Stimulated activated CD4-positive, alpha-beta T cell treated with anti-CD3 and anti-CD28 coated beads, TNF-alpha, amount 100 ng/mL, for 48 hours (primary cell): Measurements from ENCODE around the gene MRAS.
"Not testable (repeated sequence)": the region's sequence is repeated elsewhere in the genome, so short reads cannot be mapped to it uniquely, and the experiment has no call there.

Source experiments
- DNase-seq, 3 donors: peaks; one replicate each; pipeline ENCODE4 v3.0.0-alpha.2; 2020; ENCODE audit warnings: low read depth in 3 of 3

Gene MRAS

DNA sequence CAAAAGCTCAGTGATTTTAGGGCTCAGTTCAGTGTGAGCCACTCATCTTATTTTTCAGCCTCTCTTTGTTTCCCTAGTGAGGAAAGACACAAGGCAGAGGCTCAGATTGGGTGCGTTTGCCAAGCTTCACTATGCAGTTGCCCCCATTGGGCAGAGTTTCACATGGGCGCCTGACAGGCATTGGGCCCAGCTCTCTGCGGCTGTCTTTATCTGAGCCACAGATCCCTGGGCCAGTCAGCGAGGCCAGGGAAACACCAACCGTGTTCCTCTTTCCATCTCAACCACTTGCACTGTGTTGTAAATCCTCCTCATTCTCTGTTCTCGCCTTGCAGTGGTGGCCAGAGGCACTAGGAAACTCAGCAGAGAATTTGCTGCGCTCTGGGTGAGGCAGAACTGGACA lies 96.9 kb downstream of the MRAS start:
- no peak for DNase-seq

DNA sequence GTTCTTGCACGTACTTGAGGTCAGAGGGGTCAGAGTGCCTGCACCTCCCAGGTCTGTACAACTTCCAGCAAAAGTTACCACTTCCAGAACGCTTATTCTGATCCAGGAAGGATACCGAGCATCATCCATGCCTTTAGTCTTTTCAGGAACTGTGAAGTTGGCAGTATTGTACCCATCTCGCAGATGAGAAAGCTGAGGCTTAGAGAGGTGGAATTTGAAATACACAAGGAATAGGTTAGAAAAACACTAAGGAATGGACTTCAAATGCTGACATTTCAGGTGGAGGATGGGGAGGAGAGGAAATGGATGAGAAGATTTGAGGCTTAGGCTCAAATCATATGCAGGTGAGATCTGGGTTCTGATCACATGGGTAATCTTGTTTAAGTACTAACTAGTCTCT lies 97.3 kb downstream of the MRAS start:
- no peak for DNase-seq

DNA sequence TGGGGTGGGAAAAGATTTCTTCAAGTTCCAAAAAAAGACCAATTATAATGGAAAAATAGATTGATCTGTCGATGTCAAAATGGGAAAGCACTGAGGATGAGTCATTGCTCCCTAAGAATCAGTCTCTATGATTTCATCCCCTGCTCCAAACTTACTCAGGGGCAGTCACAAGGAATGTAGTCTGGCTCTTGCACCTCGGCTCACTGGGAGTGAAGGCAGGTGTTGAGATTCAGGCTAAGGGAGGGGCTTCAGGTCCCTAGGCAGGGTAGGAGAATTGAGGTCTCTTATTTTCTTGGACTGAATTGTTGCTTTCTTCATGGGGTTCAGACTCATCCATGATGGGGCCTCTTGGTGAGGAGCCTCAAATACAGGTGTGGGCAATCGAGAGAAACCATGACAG lies 100.3 kb downstream of the MRAS start:
- no peak for DNase-seq

DNA sequence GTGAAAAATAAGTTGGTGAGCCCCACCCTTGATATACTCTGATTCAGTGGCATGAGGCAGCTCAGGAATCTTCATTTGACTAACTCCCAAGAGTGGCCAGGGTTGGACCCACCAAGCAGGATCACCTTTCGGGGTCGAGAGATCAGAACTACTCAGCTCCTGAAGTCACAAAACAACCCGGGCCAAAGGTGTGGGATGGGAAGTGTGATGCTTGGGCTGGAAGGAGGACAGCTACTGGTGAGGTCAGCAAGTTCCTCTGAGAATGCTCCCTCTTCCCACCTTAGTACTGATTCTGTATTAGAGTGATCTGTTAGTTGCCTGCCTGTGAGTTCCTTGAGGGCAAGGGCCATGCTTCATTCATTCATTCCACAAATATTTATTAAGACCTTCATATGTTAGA lies 101.1 kb downstream of the MRAS start:
- no peak for DNase-seq

DNA sequence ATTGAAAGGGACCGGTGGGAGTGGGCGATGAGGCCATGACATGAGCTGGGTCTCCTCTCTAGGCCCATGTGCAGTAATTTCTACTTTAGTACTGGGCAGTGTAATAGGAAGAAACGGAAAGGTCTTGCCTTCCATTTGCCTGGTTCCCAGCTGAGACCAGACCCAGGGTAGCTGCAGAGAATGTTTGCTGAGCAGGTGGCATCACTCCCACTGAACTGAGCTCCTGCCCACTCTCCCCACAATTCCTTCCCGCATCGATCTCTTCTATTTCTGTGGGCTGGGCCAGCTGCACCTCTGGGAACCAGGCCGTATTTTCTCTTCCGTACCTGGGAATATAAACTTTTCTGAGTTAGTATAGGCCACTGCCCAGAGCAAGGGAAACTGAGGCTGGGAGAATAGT lies 101.8 kb downstream of the MRAS start:
- DNase-seq = no peak

DNA sequence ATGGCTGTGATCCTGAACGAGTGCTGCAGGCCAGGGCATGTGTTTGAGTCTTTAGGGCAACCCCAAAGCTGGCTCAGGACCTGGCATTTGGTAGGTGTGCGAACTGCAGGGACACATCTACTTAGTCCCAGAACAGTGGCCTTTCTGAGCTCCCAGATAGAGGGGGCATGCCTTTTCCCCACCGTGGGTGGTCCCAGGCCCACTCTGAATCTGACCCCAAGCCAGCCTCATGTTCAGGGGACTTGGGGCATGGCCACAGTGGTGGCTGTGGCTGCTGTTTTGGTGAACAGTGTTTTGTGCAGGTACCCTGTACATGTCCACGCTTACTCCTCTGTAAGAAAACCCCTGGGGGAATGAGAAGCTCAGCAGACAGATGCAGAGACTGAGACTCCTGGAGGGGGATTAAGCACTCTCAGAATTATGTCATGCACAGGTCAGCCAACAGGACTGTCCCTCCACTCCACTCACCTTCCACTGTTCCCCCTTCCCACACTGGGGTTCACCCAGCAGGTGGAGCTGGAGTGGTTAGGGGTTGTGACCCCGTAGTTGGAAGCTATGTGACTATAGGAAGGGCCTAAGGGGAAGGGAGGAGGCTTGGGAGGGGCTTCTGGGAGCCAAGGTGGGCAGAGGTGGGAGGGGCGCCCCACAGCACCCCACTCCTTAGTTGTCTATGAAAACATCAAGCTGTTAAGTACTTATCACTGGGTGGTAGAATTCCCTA lies 102.5 kb downstream of the MRAS start:
- no peak for DNase-seq

DNA sequence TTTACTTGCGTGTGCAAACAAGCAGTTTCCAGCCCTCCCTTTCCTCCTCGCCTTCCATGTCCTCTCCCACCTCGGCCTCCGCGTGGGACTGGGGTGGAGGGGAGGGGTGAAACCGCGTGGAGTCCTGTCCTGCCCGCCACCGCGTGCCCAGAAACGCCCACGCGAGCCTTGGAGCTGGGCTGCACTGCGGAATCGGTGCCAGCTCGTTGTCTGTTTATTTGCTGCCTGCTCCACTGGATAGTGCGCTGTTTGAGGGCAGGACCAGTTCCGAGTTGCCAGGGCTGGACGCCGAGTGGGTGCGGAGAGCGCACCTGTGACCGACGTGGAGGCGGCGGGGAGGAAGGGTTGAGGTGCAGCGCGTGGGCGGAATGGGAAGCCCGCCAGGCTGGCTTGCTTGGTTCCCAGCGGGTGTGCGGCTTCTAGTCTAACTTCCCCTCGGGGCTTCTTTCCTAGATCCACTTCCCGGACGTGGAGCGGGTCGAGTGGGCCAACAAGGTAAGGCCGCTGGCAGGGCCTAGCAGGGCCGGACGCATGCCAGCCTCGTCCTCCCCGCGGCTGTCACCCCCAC lies 103.3 kb downstream of the MRAS start:
- DNase-seq = no peak

DNA sequence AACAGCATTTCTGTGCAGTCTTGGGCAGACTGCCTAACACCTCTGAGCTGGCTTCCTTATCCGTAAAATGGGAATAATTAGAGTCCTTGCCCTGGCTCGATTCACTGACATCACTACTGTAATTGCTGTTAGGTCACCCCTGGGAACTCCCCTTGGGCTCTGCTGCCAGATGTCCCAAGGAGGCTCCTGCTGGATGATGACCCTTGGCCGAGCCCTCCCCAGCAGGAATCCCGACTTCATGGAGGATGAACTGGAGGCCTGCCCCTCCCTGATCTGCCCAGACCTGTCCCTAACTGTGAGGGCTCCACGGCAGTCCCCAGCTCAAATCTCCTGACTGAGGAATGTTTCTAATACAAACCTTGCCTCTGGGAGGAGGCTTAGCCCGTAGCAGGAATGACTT lies 104.1 kb downstream of the MRAS start:
- DNase-seq = no peak

DNA sequence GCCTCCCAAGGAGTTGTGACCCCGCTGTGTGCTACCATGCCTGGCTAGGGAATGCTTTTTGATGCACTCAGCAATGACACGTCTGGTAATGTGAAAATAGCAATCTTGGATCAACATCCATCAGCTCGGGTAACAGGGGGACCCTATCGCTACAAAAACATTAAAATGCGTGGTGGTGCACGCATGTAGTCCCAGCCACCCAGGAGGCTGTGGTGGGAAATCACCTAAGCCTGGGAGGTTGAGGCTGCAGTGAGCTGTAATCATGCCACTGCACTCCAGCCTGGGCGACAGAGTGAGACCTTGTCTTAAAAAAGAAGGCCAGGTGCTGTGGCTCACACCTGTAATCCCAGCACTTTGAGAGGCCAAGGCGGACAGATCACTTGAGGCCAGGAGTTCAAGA lies 105.6 kb downstream of the MRAS start:
- not testable (repeated sequence) for DNase-seq
